ENCODE data around the gene THSD4.

THSD4 gene

DNA sequence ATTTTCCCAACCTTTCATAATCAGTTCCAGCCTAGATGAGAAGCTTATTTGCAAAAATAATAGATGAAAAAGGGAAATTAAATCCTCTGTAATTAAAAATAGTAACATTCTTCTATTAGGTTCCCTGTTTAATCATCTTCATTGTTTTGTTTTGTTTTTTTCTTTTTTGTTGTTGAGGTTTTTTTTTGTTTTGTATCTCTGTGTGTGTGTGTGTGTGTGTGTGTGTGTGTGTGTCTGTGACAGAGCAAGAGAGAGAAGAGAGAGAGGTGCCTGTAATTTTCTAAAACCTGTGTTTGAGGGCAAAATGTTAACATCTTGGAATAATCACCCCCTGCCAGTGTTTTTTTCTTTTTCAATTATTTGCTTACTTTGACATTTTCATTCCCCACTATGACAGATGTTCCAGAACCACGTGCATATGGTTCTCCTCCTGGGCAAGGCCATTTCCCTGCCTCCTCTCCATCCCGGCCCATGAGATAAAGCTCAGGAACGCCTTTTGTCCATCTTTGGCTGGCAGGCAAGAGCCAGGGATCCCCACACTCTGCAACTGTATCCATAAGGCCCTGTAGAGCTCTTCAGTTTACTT is 573.3 kb downstream of the THSD4 start:
- DNase-seq (ENCODE audit: low spot score): no peak

DNA sequence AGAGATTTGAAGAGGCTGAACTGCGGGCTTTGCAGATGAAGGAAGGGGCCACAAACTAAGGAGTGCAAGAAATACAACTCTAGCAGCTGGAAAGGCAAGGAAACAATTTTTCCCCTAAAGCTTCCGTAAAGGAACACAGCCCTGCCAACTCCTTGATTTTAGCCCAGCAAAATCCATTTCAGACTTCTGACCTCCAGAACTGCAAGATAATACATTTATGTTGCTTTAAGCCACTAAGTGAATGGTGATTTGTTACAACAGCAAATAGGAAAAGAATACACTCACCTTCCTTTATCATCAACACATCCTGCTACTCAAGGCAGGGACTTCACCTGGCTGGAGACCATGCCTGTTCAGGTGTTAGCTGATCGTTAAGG is 575.8 kb downstream of the THSD4 start:
- DNase-seq (ENCODE audit: low spot score): no peak

DNA sequence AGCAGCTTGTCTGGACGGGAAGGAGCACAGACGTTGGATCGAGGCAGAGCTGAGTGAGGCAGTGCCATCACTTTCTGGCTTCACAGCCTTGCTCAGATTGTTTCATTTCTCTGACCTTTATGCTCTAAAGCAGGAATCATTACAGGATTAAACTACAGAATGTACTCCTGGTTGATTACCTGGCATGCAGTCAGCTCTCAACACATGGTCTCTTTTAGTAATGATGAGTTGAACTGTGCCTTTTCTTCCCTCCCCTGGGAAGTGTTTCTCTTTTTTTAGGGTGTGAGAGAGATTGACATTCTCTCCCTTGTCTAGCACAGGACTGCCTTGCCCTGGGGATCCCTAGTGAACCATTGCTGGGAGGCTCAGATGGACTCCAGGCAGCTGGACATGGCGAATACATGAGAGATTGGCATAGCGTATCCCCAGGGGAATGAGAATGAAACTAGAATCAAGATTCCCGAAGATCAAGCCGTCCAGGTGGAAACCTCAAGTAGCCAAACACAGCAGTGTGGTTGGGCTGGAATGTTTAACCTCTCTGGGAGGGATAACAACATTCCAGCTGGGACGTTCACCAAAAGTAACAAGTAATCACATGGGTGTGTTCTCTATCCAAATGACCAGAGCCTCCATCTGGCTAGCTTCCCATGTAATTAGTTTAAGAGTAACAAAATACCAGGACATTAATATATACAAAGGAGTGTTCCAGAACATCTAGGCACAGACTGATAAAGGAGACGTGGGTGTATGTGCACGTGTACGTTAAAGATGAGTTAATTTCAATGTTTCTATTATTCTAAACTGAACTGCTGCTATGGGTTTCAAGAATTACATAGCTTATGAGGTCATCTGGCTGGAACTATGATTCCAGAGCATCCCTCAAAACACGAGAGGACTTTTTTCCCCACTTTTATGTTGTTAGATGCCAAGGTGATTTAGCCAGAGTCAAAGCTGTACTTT is 576.5 kb downstream of the THSD4 start:
- peak; percentile 94 for DNase-seq (ENCODE audit: low spot score)

DNA sequence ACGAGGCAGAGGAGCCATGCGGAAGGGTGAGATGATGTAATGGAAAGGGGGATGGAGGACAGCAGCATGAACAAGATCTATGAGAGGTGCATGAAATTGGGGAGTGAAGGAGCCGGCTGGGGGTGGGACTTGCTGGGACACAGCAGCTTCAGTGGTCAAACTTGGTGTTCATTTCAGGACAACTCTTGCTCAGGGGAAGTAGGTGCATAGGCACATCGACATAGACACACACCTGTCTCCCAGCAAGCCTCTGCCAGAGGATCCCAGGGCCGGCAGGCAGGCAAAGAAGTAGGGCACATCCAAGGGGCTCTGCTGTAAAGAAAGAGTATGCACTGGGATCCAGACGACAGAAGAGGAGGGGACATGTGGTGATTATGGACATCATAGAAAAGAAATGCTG is 582.0 kb downstream of the THSD4 start:
- DNase-seq (ENCODE audit: low spot score): no peak

DNA sequence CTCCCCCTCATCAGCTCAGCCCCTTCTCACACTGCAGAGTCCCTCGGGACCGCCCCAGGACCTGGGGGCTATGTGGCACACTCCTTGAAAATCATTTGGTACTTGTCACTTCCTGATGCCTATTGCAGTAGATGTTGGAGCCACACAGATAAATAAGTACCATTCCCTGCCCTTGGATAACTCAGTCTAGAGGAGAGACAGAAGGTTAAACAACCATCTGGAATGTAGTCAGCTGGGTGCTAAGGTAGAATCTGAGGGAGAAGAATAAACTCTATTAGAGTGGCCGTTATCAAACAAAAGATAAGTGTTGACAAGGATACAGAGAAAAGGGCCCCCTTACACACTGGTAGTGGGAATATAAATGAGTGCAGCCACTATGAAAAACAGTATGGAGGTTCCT is 582.8 kb downstream of the THSD4 start:
- no peak for DNase-seq (ENCODE audit: low spot score)

DNA sequence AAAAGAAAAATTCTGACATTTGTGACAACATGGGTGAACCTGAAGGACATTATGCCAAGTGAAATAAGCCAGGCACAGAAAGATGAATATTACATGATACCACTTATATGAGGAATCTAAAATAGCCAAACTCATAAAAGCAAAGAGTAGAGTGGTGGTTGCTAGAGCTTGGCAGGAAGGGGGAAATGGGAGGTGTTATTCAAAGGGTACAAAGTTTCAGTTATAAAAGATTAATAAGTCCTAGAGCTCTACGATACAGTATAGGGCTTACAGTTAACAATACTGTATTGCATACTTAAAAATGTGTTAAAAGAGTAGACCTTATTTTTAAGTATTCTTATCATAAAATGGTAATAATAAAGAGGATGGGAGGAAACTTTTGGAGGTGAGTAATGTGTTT is 583.5 kb downstream of the THSD4 start:
- DNase-seq (ENCODE audit: low spot score): no peak

DNA sequence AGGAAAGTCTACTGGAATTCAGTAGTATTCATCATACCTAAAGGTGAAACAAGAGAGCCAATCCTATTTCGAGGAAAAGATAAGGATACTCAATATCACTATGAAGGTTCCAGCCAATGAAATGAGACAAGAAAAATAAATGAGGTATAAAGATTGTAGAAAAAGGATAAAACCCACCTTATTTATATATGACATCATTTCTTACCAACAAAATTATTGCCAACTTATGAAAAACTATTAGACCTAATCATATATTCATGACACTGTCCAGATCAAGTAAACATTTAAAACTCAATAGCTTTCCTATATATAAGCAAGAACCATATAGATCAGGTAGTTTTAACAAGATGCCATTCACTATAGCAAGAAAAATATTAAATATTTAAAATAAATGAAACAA is 584.7 kb downstream of the THSD4 start:
- DNase-seq (ENCODE audit: low spot score): no peak

DNA sequence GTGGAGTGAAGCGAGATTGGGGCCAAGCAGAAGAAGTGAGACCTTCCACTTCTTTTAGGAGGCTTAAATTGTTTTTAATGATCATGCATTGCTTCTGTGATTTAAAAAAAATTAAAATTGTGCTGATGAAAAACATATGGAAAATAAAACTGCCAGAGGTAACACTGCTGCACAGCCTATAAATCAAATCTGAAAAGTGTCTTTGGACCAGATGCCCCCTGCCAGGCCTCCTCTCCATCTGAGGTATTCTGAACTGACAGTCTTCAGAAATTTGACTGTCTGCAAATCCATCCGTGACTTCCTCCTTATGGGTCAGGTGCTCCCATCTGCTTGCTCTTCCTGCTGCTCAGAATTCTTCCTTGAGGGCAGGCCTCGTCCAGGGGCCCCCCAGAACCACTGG is 586.5 kb downstream of the THSD4 start:
- DNase-seq (ENCODE audit: low spot score): peak; percentile 14

DNA sequence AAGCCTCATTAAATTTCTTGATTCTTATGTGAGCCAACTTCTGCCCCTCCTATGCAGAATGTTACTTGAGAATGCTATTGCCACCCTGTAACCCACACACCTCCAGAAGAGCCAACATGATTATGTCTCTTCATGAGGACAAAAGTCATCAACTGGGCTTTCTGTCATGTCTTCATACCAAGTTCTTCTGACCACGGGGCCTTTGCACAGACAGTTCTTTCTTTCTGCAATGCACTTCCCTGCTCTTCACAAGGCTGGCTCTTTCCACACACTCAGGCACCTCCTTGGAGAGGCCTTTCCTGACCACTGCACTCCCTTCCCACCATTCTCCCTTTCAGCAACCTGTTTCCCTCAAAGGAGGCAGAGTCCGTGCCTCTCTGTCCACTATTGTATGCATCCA is 587.2 kb downstream of the THSD4 start:
- DNase-seq (ENCODE audit: low spot score): no peak

DNA sequence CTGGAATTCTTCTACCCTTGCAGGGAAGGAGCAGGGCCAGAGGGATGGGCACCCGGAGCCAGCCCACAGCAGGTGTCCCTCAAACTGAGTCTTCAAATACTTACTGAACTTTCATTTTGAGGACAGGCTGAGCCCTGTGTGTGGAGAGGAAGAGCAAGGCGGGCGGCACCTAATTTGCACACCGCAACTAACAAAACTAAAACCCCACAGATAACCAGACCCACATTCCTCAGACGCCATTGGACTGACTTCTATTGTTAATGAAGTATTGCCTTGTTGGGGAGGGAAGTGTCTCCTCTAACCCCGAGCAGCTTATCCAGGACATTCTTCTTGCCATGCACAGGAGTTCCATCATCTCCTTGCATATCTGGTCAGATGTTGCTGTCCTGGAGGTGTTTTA is 589.9 kb downstream of the THSD4 start:
- peak; percentile 58 for DNase-seq (ENCODE audit: low spot score)

DNA sequence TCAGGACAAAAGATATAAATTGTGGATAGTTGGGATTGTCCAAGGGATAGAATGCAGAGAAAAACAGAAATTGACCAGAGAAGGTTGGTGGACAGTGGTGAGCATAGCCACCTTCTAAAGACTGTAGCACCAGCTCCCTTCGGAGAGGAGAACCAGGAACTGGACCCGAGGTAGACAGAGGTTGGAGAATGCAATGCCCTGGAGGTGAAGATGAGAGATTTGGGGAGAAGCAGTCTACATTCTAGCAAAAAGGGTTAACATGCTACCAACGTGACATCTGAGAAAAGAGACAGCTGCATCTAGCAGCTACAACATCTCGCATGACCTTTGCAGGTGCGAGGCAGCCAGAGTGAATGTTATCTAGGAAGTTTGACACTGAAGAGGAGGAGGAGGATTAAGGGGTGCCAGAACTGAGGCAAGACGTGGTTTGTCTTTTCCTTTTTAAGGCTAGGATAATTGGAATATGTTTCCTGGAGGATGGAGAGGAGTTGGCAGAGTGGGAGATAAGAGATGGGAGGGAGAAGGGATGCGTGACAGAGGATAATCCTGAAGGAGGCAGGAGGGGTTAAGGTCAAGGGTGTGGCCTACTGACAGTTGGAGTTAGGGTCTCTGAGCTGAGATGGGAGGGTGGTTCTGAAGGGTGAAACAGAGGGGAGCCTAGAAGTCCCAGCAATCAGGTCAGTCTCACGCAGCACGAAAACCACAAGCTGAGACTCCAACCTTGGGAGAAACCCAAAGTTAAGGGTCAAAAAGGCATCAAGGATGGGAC is 591.4 kb downstream of the THSD4 start:
- DNase-seq (ENCODE audit: low spot score): no peak

DNA sequence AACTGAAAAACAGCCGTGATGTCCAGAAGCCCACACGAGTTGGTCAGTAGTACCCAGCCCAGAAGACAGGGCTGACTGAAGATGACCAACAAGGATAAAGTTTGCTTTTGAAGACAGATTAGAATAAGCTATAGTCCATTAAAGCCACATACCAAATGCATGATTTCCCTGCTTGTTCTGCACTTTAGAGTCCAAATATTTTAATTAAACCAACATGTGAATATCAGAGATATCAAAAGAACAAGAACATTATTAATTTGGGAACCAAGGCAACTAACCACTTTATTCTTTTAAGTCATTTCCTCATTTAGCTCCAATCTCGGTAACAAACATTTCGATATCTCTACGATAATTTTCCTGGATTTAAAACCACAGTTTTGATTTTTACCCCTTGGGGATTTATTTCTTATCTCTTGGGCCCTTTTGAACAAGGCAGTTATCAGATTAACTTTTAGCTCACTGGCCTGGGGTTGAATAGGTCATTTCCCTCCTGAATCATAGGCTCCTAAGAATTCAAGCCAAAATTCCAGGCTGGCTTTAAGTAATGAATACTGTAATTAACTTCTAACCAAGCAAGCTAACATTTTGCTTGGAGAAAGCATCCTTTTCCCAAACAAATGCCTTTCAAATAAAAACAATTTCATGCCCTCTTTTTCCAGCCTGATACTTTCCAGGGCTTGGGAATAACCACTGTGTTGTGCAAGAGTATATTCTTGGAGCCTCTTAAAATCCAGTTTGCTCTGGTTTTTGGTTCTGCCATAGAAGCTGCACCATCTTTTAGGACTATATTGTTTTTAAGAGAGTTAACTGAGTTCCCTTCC is 592.2 kb downstream of the THSD4 start:
- DNase-seq (ENCODE audit: low spot score): no peak

DNA sequence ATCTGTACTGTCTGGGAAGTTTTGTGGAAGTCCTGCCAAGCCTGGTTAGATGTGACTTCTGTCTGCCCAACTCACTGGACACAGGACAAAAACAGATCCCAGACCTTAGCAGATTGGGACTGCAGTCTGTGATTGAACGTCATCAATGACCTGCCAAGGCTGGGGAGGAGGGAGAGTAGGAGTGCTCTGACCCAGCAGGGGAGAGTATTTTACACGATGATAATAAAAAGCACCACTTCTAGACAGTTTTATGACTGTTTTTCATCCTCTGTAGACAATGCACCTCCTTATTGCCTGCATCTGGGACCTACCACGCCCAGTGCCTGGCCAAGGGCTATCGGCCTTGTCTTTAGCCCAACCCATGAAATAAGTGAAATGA is 592.8 kb downstream of the THSD4 start:
- no peak for DNase-seq (ENCODE audit: low spot score)

DNA sequence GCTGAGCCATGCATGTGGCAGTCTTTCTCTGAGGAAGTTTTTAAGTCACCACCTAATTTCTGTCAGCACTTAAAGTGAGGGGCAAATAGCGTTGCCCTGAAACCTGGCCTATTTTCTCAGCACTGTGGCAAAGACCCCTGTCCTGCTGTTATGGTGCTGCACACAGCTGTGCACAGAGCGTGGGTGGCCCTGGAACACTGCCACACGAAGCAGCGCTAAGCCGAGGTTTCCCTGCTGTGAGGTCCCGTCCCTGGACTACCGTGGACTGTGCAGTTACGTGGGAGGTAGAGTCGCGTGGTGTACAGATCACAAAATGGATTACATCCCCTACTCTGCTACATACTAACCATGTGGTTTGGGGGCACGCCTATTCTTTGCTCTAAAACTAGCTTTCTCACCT is 593.5 kb downstream of the THSD4 start:
- no peak for DNase-seq (ENCODE audit: low spot score)

DNA sequence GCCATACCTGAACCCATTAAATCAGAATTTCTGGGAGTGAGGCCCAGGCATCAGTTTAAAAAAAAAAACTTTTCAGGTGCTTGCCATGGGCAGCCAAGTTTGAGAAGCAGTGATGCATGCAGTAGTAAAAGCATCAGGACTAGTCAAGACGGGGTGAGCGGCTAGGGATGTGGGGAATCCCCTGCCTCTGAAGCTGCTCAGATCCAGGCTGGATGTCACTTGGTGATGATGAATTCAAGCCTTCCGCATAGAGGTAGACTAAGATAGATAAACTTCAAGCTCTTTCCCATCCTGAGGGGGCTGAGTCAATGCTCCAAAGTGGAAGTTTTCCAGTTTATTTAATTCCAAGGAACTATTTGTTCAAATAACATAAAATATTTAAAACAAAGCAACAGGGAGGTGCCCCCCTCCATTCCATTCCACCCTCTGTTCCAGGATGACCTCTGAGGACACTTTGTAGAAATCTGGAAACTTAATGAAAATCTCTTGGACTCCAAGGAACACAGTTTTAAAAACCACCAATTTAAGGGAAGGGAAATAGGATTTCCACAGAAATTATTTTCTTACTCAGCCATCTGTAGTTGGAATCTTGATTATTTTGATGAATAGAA is 594.6 kb downstream of the THSD4 start:
- DNase-seq (ENCODE audit: low spot score): peak; percentile 77

DNA sequence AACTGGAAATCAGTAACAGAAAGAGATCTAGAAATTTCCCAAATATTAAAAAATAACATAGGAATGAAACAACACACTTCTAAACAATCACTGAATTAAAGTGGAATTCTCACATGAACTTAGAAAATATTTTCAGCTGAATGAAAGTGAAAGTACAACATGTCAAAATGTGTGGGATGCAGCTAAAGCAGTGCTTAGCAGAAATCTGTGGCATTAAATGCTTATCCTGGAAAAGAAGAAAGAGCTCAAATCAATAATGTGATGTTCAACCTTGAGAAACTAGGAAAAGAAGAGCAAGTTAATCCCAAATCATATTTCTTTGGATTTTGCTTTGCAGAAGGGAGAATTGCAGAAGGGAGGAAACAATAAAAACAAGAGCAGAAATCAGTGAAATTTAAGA is 596.9 kb downstream of the THSD4 start:
- DNase-seq (ENCODE audit: low spot score): no peak

DNA sequence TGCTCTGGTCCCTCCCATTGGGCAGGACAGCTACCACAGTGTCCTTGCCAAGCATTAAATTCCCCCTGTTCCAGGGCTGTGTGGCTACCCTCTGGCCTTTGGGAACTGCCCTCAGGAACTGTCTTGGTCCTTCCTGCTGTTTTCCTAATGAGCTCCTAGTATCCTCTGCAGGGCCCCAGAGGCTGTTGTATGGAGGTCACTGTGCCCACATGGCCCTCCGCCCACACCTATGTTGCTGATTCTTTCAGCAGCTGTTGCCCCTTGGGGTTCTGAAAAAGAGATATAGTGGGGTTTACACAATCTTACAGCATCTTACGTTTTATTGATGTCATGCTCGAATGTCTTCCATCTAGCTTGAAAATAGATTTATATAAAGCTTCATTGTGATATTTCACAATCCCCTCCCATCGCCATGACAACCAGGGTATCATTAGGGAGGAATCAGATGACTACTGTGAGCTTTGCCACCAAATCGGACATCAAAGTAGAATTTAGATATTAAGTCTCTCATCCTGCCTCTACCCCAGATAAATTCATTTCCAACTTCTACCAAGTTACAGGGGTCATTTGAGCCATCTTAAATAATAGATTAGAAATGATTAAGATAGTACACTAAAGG is 598.0 kb downstream of the THSD4 start:
- no peak for DNase-seq (ENCODE audit: low spot score)

DNA sequence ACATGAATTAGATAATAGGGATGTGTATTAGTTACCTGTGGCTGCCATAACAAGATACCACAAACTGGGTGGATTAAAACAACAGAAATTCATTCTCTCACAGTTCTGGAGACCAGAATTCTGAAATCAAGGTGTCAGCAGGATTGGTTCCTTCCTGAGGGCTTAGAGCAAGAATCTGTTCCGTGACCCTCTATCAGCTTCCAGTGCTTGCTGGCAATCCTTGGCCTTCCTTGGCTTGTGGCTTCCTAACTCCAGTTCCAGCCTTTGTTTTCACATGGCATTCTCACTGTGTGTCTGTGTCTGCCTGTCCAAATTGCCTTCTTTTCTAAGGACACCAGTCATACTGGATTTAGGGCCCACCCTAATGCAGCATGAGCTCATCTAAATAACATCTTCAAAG is 600.6 kb downstream of the THSD4 start:
- no peak for DNase-seq (ENCODE audit: low spot score)

DNA sequence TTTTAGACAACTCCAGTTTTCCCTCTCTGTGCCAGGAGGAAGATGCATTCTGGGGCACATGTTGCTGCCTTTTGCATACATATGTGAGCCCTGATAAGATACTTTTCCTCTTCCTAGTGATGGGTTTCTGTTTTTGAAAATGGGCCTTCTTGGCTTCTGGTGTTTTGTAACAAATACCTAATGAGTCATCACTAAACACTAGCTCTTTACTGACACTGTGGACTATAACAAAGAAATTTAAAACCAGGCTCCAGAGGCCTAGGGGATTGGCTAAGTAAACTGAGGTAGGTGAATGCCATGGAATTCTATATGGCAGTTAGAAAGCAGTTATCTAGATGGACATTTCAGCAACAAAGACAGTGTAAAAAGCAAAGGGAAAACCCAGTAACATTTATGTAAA is 601.7 kb downstream of the THSD4 start:
- DNase-seq (ENCODE audit: low spot score): peak; percentile 27

DNA sequence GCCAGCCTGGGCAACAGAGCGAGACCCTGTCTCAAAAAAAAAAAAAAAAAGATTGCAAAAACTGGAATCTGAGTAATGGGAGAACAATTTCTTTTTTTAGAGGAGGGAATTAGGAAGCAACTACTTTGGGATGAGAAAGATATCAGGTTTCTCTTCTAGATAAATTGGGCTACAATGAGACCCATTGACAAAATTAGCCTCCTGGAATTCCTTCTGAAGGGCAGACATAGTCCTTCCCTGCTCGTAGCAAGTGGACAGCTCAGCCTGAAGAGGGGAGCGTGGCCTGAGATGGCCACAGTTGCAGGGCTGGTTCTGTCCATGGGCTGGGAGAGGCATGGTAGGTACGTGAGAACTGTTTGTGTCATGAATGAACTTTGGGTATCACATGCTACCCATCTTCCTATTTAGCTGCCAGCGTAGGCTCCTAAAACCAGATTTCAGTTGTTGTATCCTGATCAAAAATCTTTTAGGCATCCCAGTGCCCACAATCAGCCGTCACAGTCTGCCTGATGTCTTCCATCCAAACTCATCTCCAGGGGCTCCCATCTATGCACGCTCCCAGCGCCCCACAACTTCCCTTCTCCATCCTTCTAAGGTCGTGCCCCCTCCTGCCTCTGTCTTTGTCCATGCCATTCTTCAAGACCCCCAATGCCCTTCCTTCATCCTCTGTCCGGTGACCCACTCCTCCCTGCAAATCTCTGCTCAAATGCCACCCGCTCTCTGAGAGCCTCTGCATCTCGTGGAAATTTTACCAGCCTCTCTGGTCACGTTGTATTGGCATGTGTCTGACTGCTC is 603.0 kb downstream of the THSD4 start:
- no peak for DNase-seq (ENCODE audit: low spot score)
